Measurements from ENCODE around the gene PHACTR1. TPM values are rescaled to one million over a fixed set of nuclear protein-coding genes. Genes with fewer than 3 reads are reported as not detected.

The PHACTR1 gene
- total and polyA plus RNA-seq, 9 of the 15 experiments (the other 6 are each of a cell fraction or from before 2014, with no cell fraction given): 11.5 to 32.6 (median 22.0) TPM

DNA sequence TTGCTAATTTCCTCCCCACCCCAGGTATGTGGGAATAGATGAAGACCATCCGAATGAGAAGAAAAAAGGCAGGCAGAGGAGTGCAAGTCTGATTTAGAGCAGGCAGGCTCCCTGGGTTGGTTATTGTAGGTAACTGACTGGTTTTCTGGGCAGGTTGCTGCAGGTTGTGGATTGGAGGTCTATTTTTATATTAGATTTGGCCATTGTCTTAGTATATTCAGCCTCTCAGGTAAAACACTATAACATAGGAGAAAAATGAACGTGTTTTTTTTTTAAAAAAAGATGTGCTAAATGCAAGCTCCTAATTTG, 612.3 kb downstream of the PHACTR1 start (continued):
- TF ChIP-seq KDM5B (IDR thresholded peaks at IDR 0.05; ENCODE audit: insufficient replicate concordance, low read depth, low read length) (peak; percentile 41), MECOM (CRISPR knock-in tag; IDR thresholded peaks at IDR 0.05) (no peak), ZNF707 (CRISPR knock-in tag; conservative IDR thresholded peaks at IDR 0.05) (no peak), BRF1 (IDR thresholded peaks at IDR 0.05; ENCODE audit: borderline replicate concordance, extremely low read depth, insufficient read length) (no peak), ZEB2 (IDR thresholded peaks at IDR 0.05) (no peak), RBM14 (IDR thresholded peaks at IDR 0.05; ENCODE audit: borderline replicate concordance, insufficient read depth, low read depth, low read length) (no peak), EZH2 (IDR thresholded peaks at IDR 0.05; ENCODE audit: borderline replicate concordance, low read depth, low read length) (no peak), POLR3G (IDR thresholded peaks at IDR 0.05; ENCODE audit: extremely low read depth, insufficient read length, insufficient replicate concordance) (no peak), BRD9 (IDR thresholded peaks at IDR 0.05; ENCODE audit: low read depth, partially characterized antibody) (peak; percentile 80), ZNF778 (CRISPR knock-in tag; IDR thresholded peaks at IDR 0.05) (0 out of 2 replicates have a peak, but pooled peaks have one; percentile 6), MAFG (tag; conservative IDR thresholded peaks at IDR 0.05) (no peak), MCM3 (IDR thresholded peaks at IDR 0.05) (no peak)
- TF ChIP-seq, protein P1, sequence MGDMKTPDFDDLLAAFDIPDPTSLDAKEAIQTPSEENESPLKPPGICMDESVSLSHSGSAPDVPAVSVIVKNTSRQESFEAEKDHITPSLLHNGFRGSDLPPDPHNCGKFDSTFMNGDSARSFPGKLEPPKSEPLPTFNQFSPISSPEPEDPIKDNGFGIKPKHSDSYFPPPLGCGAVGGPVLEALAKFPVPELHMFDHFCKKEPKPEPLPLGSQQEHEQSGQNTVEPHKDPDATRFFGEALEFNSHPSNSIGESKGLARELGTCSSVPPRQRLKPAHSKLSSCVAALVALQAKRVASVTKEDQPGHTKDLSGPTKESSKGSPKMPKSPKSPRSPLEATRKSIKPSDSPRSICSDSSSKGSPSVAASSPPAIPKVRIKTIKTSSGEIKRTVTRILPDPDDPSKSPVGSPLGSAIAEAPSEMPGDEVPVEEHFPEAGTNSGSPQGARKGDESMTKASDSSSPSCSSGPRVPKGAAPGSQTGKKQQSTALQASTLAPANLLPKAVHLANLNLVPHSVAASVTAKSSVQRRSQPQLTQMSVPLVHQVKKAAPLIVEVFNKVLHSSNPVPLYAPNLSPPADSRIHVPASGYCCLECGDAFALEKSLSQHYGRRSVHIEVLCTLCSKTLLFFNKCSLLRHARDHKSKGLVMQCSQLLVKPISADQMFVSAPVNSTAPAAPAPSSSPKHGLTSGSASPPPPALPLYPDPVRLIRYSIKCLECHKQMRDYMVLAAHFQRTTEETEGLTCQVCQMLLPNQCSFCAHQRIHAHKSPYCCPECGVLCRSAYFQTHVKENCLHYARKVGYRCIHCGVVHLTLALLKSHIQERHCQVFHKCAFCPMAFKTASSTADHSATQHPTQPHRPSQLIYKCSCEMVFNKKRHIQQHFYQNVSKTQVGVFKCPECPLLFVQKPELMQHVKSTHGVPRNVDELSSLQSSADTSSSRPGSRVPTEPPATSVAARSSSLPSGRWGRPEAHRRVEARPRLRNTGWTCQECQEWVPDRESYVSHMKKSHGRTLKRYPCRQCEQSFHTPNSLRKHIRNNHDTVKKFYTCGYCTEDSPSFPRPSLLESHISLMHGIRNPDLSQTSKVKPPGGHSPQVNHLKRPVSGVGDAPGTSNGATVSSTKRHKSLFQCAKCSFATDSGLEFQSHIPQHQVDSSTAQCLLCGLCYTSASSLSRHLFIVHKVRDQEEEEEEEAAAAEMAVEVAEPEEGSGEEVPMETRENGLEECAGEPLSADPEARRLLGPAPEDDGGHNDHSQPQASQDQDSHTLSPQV (IDR thresholded peaks at IDR 0.05): 0 out of 2 replicates have a peak, but pooled peaks have one; percentile 20
- TF ChIP-seq, protein P2, sequence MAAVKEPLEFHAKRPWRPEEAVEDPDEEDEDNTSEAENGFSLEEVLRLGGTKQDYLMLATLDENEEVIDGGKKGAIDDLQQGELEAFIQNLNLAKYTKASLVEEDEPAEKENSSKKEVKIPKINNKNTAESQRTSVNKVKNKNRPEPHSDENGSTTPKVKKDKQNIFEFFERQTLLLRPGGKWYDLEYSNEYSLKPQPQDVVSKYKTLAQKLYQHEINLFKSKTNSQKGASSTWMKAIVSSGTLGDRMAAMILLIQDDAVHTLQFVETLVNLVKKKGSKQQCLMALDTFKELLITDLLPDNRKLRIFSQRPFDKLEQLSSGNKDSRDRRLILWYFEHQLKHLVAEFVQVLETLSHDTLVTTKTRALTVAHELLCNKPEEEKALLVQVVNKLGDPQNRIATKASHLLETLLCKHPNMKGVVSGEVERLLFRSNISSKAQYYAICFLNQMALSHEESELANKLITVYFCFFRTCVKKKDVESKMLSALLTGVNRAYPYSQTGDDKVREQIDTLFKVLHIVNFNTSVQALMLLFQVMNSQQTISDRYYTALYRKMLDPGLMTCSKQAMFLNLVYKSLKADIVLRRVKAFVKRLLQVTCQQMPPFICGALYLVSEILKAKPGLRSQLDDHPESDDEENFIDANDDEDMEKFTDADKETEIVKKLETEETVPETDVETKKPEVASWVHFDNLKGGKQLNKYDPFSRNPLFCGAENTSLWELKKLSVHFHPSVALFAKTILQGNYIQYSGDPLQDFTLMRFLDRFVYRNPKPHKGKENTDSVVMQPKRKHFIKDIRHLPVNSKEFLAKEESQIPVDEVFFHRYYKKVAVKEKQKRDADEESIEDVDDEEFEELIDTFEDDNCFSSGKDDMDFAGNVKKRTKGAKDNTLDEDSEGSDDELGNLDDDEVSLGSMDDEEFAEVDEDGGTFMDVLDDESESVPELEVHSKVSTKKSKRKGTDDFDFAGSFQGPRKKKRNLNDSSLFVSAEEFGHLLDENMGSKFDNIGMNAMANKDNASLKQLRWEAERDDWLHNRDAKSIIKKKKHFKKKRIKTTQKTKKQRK (IDR thresholded peaks at IDR 0.05; ENCODE audit: borderline replicate concordance, low read depth, low read length): no peak
- TF ChIP-seq, protein P3, sequence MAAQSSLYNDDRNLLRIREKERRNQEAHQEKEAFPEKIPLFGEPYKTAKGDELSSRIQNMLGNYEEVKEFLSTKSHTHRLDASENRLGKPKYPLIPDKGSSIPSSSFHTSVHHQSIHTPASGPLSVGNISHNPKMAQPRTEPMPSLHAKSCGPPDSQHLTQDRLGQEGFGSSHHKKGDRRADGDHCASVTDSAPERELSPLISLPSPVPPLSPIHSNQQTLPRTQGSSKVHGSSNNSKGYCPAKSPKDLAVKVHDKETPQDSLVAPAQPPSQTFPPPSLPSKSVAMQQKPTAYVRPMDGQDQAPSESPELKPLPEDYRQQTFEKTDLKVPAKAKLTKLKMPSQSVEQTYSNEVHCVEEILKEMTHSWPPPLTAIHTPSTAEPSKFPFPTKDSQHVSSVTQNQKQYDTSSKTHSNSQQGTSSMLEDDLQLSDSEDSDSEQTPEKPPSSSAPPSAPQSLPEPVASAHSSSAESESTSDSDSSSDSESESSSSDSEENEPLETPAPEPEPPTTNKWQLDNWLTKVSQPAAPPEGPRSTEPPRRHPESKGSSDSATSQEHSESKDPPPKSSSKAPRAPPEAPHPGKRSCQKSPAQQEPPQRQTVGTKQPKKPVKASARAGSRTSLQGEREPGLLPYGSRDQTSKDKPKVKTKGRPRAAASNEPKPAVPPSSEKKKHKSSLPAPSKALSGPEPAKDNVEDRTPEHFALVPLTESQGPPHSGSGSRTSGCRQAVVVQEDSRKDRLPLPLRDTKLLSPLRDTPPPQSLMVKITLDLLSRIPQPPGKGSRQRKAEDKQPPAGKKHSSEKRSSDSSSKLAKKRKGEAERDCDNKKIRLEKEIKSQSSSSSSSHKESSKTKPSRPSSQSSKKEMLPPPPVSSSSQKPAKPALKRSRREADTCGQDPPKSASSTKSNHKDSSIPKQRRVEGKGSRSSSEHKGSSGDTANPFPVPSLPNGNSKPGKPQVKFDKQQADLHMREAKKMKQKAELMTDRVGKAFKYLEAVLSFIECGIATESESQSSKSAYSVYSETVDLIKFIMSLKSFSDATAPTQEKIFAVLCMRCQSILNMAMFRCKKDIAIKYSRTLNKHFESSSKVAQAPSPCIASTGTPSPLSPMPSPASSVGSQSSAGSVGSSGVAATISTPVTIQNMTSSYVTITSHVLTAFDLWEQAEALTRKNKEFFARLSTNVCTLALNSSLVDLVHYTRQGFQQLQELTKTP (IDR thresholded peaks at IDR 0.05; ENCODE audit: low read depth in 1 of 2, partially characterized antibody in 2 of 2): peak in 1 of 2 experiments; percentile 22
